Jurkat, Clone E6-1 (cell line): Measurements from ENCODE around the gene SETD6.

Experiments used
- DNase-seq: peaks from one replicate; pipeline ENCODE4 v3.0.0-alpha.2; 2011; ENCODE audit warnings: low read depth, low spot score
- H3K4me3 ChIP-seq: 2 replicates; pipeline ENCODE4 v1.5.1; 2011; ENCODE audit warnings: mild to moderate bottlenecking, low read length, control low read depth, moderate library complexity

Gene SETD6

DNA sequence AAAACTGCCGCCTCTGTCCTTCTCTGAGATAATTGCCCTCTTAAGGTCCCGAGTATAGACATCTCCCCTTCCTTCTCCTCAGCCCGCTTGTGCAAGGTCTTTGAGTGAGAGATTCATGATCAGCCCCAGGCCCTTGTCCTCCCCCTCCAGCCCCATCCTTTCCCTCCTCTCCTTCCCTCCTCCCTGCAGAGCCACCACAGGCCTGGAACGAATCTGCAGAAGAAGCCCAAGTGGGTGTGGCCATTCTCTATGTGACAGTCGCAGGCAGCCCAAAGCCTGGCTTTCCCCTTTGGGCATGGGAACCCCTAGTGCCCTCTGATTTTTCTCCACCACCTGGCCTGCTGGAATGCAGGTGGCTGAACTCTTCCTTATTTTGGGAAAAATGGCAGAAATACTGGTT is 22.6 kb upstream of the SETD6 start:
- DNase-seq = no peak
- no peak overlapping the region for H3K4me3 ChIP-seq

DNA sequence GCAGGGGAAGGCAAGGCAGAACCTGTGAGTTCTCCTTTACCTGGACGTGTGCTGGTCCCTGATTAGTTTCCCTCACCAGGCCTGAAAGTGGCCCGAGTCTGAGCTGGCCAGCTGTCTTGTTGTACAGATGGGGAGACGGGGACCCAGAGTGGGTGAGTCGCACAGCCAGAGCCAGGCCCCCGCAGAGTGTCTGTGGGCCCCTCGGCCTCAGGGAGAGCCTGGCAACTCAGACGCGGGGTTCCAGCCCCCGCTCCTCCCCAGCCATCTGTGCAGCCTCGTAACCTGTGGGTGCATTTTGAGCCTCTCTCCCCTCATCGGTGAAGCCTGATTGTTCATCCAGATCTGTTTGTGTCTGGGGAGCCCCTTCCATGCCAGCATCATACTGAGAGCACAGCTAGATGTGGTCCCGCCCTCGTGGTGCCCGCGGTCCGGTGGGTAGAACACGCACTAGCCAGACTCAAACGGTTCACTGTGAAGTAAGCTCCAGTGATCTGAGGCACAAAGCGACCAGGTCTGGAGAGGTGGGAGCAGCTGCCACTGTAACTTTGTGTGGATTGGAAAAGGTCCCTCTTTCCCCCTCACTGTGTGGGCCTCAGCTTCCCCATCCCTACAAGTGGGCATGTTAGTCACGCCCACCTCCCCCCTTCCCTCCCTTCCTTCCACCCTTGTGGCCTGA is 21.4 kb upstream of the SETD6 start:
- DNase-seq = no peak
- H3K4me3 ChIP-seq = no peak overlapping the region

DNA sequence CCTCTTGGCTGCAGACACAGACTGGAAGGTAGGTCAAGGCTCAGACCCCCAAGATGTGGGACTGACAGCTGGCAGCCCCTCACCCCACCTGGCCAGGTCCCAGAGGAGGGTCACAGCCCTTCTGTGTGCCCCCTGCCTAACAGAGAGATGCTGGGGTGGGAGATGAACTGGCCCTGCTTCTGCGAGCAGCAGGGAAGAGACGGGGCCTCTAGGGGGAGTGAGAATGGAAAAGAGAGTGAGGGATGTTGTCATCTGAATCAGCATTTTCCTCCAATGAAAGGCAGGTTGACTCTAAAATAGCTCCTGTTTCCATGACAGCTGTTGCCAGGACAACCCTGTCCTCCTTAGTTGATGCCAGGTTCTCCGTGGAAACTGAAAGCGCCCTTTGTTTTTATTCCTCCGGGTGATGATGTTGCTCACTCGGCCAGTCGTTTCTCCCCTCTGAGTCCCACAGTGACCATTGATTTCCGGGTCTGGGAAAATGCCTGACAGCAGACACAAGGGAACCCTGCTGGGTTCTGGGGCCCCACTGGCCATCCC is 20.3 kb upstream of the SETD6 start:
- peak; percentile 94 for DNase-seq
- H3K4me3 ChIP-seq = no peak overlapping the region

DNA sequence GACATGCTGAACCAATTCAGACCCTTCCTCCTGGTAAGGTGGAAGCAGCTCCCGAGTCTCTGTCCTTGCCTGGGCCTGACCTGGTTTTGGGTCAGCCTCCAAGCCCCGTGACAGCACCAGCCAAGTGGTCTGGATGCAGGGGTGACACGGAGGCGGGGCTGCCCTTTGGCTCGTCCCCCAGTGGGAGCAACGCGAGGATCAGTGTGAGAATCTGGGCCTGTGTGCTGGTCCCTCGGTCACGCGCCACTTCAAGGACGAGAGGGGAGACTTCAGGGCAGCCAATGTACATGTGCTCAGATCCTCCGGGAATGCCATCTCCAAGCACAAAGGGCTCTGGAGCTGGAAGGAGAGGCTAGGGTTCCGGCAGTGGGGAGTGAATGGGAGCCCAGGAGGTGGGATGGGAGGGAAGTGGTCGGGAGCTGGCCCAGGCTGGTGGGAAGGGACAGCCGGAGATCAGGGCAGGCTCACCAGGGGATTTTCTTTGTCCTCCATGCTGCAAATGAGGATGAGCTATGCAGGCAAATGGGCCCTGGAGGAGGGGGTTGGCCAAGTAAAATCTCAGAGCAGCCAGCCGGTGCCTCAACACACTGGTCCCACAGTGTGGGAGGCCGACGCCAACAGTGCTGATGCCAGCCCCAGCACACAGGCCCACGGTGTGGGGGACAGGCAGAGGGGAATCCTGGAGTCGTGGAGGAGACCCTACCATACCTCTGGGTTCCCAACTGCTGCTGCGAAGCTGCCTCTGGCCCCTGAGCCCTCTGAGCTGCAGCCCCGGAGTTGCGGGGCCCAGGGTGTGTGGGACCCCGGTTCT is 19.6 kb upstream of the SETD6 start:
- no peak overlapping the region for H3K4me3 ChIP-seq
- DNase-seq = no peak

DNA sequence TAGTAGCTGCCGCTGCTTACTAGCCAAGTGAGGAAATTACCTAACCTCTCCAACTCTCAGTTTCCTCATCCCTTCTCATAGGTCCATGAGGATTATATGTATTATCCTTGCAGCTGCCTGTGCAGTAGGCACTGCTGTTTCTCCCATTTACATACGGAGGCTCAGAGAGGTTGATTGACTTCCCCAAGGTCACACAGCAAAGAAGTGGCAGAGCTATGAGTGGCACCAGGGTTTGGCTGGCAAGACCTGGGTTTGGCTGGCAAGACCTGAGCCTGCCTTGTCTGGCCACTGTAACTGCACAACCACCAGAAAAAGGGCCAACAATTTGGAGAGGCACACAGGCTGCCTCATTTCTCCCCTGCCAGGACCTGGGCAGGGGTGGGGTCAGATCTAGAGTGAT is 17.8 kb upstream of the SETD6 start:
- no peak overlapping the region for H3K4me3 ChIP-seq
- no peak for DNase-seq

DNA sequence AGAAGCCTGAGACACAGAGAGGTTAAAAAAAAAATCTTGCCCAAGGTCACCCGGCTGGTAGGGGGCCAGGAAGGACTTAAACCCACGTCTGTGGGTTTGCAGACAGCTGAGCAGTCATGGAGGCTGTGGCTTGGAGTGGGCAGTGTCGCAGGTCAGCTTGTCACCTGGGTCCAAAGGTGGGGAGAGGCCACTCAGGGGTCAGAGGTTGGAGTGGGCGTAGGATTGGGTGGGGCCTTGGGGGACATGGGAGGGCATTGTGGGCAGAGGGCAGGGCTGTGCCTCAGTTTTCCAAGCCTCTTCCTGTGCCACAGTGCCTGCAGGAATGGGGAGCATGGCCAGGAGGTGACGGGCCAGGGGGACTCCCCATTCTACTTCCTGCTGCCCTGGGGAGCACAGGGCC is 17.4 kb upstream of the SETD6 start:
- H3K4me3 ChIP-seq = no peak overlapping the region
- no peak for DNase-seq

DNA sequence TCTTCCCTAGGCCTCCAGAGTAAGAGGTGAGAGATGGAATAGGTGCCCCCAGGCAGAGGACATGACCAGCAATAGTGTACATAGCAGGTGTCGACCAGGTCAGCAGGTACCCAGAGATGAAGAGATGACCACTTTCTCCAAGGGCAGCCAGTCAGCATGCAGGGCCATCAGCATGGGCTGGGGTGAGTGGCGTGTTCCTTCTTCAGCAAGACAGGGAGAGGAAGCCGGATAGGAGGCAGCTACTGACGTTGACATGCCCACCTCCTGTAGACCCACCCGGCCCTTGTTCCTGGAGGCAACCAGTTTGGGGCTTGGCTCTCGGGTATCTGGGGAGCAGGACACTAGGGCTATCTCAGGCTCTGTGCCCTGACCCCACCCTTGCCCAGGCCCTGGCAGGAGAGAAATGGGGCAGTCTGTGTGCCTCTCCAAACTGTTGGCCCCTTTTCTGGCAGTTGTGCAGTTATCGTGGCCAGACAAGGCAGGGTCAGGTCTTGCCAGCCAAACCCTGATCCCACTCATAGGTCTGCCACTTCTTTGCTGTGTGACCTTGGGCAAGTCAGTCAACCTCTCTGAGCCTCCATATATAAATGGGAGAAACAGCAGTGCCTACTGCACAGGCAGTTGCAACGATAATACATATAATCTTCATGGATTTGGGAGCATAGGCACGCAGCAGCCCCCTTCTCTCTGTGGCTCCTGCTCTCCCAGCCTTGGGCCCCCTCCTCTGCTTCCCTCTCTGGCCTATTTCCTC is 16.8 kb upstream of the SETD6 start:
- no peak for DNase-seq
- H3K4me3 ChIP-seq = no peak overlapping the region

DNA sequence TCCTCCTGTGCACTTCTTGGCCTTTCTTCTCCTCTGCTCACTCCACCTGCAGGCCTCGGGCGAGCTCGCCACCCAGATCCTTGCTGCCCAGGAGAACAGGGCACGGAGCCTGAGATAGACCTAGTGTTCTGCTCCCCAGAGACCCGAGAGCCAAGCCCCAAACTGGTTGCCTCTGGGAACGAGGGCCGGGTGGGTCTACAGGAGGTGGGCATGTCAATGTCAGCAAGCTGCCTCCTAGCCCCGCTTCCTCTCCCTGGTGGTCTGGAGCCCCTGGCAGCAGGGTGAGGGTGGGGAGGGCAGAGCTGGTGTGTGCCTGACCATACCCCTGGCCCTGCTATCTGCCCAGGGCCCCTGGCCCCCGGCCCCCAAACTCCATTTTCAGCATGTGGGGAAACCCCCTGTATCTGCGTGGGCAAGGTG is 16.2 kb upstream of the SETD6 start:
- H3K4me3 ChIP-seq = no peak overlapping the region
- no peak for DNase-seq

DNA sequence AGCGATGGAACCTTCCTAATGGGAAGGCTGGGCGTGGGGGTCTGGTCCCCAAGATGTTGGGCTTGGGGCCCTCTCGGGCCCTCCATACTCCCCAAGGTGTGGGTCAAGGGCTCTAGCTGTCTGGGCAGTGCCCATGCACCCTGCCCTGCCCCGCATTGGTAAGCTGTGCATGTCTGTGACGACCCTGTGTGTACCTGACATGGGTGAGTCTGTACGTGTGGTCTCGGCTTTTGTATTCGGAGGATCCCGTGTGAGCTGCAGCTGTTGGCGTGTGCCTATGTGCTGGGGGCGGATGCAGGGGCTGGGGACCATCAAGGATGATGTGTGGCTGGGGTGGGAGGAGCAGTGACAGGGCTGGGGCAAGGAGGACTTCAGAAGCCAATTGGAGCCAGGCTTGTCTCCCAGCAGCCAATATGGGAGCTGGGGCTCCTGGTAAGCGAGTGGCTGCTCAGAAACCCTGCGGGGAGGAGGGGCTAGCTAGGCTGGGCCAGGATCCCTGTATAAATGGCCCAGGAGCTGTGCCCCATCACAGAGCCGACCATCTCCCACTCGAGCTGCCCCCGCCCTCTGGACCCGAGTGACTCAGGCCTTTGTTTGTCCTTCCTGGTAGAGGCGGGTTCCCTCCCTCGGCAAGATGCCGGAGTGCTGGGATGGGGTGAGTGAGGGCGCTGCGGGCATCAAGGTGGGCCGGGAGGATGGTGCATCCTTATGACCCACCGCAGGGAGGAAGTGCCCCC is 15.5 kb upstream of the SETD6 start, which contains the start of gene NDRG4:
Gene NDRG4 (plus strand): TSS at position 529 of the 737 bp plus-strand sequence. CDS start 106 bp downstream, at position 635.
- peak; percentile 22 for DNase-seq
- no peak within 1 kb of the TSS for H3K4me3 ChIP-seq

DNA sequence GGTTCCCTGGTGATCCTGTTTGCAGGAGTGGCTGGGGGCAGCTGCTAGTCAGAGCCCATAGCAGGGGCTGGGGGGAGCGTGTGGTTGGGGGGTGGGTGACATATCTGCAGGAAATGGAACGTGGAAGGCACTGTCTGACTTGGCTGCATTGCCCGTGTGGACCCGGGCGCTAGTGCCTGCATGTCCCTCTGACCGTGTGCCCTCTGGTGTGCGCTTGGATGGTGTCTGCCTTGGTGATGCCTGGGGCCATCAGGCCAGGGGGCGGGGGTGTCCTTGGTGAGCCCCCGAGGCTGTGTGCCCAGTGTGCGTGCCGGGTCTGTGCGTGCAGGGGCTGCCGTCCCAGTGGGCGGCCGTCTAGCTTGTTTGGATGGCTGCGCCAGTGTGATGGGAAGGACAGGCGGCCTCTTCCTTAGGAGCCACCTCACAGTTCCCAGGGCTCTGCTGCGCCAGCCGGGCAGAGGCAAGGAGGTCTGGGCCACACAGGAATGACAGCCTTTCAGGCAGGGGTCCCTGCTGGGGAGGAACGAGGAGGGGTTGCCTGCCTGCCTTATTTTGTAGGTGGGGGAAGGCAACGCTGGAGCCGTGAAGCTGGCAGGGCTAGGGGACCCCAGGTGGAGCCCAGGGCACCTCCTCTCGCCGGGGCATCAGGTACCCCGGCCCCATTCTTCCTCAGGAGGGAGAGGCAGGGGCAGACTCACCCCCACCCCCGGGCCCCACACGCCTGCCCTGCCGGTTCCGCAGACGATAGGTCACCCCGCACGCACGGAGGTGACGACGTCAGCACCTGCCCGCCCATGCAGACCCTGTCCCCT is 14.7 kb upstream of the SETD6 start:
- no peak overlapping the region for H3K4me3 ChIP-seq
- no peak for DNase-seq

DNA sequence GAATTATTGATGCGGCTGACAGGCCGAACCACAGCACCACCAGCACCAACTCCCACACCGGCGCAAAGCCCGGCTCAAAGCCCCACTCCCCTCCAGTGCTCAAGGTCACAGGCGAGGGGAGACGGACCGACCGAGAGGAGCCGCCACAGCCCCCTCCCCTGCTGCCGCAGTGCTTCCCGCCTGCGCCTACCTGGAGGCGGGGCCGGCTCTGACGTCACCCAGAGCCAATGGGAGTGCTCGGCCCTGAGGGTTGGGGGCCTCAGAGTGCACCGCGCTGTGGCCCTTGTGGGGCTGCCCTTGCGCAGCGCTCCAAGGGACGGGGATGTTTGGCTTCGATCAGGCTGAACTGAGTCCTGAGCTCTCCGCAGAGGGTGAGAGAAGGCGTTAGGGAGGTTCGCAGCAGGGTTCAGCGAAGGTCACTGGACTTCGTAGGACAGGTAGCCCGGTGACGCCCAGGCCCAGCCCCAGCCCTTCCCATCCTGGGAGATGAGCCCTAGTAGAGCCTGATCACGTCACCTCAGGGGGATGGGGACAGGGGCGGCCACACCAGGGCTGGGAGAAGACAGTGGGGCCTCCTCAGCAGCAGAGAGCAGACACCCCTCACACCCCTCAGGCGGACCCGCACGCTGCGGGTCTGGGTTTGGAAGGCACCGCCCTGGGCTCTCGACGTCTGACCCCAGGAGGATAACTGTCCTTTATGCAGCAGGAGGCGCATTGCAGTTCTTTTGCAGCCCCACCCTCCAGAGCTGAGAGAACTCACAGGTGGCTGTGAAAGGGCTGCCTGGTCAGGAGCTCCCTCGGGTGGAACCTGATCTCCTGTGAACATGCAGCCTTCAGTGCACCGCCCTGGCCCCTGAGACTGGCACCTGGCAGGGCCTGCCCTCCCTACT is 13.8 kb upstream of the SETD6 start:
- H3K4me3 ChIP-seq = no peak overlapping the region
- no peak for DNase-seq

DNA sequence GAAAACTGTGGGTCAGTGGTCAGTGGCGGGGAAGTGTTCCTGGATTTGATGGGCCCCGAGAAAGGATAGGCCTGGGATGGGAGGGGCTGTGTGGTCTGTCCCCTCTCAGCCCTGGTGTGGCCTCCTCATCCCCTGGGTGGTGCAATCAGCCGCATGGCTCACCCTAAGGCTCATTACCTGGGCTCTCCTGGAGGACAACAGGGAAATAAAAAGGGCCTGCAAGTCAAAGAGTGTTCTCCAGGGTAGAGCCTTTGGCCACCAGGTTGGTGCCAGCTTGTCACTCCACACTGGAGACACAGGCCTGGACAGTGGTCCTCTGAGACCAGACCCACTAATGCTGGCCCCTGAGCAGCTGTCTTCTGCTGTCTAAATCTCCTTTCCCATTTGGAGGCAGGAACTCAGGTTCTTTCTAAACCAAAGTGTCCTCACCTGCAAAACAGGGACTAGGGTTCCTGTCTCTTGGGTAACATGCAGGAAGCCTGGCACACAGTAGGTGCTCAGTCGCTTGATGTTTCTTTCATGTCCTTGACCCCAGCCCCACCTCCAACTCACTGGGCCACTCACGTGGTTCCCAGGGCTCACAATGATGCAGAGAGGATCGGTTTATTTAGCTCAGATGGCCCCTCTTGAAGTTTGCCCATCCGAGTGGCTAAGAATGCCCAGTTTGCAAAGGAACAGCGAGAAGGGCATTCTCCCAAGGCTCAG is 12.9 kb upstream of the SETD6 start:
- DNase-seq = no peak
- H3K4me3 ChIP-seq = no peak overlapping the region

DNA sequence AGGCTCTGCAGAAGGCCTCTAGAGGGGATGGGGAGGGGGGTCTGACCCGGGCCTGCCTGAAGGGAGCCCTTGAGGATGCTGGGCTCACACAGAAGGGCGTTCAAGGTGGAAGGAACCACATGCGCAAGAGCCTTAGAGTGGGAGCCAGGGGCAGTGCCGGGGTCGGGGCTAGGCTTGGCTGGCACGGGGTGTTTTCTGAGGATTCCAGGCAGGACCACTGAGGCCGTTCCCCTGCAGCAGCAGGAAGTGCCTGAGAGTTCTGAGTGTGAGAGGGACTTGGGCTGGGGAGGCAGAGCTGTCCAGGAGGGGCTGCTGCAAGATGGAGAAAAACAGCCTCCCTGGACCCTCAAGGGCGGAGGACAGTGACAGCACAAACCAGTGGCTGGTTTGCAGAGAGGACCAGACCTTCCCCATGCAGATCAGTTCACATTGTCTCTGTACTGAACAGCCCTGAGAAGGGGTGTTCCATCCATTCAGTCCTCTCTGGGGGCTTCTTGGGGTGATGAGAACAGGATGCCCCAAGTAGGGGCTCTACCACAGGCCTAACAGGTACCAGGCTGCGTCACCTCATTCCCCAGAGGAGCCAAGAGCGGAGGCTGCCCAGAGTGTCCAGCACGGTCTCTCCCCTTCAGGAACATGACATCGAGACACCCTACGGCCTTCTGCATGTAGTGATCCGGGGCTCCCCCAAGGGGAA is 12.0 kb upstream of the SETD6 start:
- H3K4me3 ChIP-seq = no peak overlapping the region
- DNase-seq = no peak

DNA sequence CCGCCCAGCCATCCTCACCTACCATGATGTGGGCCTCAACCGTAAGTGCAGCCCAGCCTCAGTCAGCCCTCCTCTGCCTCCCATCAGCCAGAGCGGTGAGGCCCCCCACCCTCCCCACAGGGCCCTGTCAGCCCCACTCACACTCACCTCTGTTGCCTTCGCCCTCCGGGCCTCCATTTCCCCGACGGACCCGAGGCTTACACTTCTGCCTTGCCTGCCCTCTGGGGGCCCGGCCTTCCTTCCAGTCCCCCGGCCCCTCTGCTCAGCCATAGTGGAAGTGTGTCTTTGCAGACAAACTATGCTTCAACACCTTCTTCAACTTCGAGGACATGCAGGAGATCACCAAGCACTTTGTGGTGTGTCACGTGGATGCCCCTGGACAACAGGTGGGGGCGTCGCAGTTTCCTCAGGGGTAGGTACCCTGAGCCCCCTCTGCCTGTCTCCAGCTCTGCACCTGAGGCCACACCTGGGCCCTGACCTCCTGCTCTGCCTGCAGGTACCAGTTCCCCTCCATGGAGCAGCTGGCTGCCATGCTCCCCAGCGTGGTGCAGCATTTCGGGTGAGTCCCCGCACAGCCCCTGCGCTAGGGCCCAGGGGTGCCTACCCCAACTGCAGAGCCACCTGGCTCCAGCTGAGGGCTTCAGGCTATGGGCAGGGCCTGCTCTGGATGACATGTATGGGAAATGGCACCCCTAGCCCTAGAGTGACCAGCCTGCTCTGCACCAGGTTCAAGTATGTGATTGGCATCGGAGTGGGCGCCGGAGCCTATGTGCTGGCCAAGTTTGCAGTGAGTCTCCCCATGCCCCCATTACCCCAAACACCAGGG is 11.2 kb upstream of the SETD6 start:
- H3K4me3 ChIP-seq = no peak overlapping the region
- no peak for DNase-seq
